H9 (cell line): ENCODE measurements around the gene ADGRB3. TPM values are rescaled to one million over a fixed set of nuclear protein-coding genes. Genes with fewer than 3 reads are reported as not detected.

Source experiments
- DNase-seq: peaks from one replicate; pipeline ENCODE4 v3.0.0-alpha.2; 2017
- H2AFZ ChIP-seq: one replicate; pipeline ENCODE4 v1.6.1; 2013; ENCODE audit warnings: mild to moderate bottlenecking, low read length, control low read depth, moderate library complexity
- H2AK5ac ChIP-seq: 2 replicates; pipeline ENCODE4 v1.6.1; 2013; ENCODE audit warnings: low read length, control low read depth, mixed read lengths; ENCODE audit not compliant: insufficient read length
- H2BK120ac ChIP-seq: one replicate; pipeline ENCODE4 v1.6.1; 2013; ENCODE audit warnings: low read depth, mild to moderate bottlenecking, low read length, control low read depth, inconsistent platforms; ENCODE audit not compliant: poor library complexity, severe bottlenecking
- H2BK12ac ChIP-seq: 2 replicates; pipeline ENCODE4 v1.6.1; 2013; ENCODE audit warnings: low read length, control low read depth, mixed read lengths, low read depth; ENCODE audit not compliant: insufficient read length
- H2BK15ac ChIP-seq: 2 replicates; pipeline ENCODE4 v1.6.1; 2013; ENCODE audit warnings: low read depth, low read length, control low read depth
- H2BK20ac ChIP-seq: one replicate; pipeline ENCODE4 v1.6.1; 2013; ENCODE audit warnings: low read depth, mild to moderate bottlenecking, low read length, control low read depth, inconsistent platforms; ENCODE audit not compliant: poor library complexity, severe bottlenecking
- H2BK5ac ChIP-seq: 2 replicates; pipeline ENCODE4 v1.6.1; 2013; ENCODE audit warnings: low read length, control low read depth, mixed read lengths; ENCODE audit not compliant: insufficient read length
- H3K14ac ChIP-seq: 2 replicates; pipeline ENCODE4 v1.6.1; 2013; ENCODE audit warnings: low read length, control low read depth; ENCODE audit not compliant: insufficient read depth
- H3K18ac ChIP-seq: 2 replicates; pipeline ENCODE4 v1.6.1; 2013; ENCODE audit warnings: low read depth, mild to moderate bottlenecking, mixed read lengths, low read length, control low read depth; ENCODE audit not compliant: insufficient read length
- H3K23ac ChIP-seq: 2 replicates; pipeline ENCODE4 v1.6.1; 2013; ENCODE audit warnings: low read length, control low read depth, mixed read lengths, low read depth; ENCODE audit not compliant: insufficient read length
- H3K23me2 ChIP-seq: 2 replicates; pipeline ENCODE4 v1.6.1; 2013; ENCODE audit warnings: low read depth, mild to moderate bottlenecking, mixed read lengths, low read length, control low read depth; ENCODE audit not compliant: insufficient read length, poor library complexity, severe bottlenecking
- H3K27ac ChIP-seq: 2 replicates; pipeline ENCODE4 v1.5.1; 2013; ENCODE audit warnings: low read length, control low read depth, mixed read lengths, low read depth; ENCODE audit not compliant: insufficient read length
- H3K27me3 ChIP-seq: 2 replicates; pipeline ENCODE4 v1.6.1; 2013; ENCODE audit warnings: low read length, control low read depth, inconsistent platforms; ENCODE audit not compliant: insufficient read depth
- H3K4ac ChIP-seq: 2 replicates; pipeline ENCODE4 v1.6.1; 2013; ENCODE audit warnings: low read depth, mild to moderate bottlenecking, control low read depth, inconsistent platforms, low read length, moderate library complexity
- H3K4me1 ChIP-seq: 2 replicates; pipeline ENCODE4 v1.6.1; 2013; ENCODE audit warnings: low read length, control low read depth, inconsistent platforms; ENCODE audit not compliant: insufficient read depth
- H3K4me2 ChIP-seq: 2 replicates; pipeline ENCODE4 v1.6.1; 2013; ENCODE audit warnings: low read length, control low read depth, mixed read lengths; ENCODE audit not compliant: insufficient read length, insufficient read depth
- H3K56ac ChIP-seq: 2 replicates; pipeline ENCODE4 v1.6.1; 2013; ENCODE audit warnings: low read depth, mild to moderate bottlenecking, mixed read lengths, low read length, control low read depth; ENCODE audit not compliant: insufficient read length
- H3K79me1 ChIP-seq: 2 replicates; pipeline ENCODE4 v1.6.1; 2013; ENCODE audit warnings: low read depth, mild to moderate bottlenecking, moderate library complexity, low read length, control low read depth, inconsistent platforms; ENCODE audit not compliant: insufficient read depth, poor library complexity, severe bottlenecking
- H3K79me2 ChIP-seq: 2 replicates; pipeline ENCODE4 v1.6.1; 2013; ENCODE audit warnings: low read length, control low read depth, inconsistent platforms; ENCODE audit not compliant: insufficient read depth
- H3K9ac ChIP-seq: 2 replicates; pipeline ENCODE4 v1.6.1; 2013; ENCODE audit warnings: low read length, control low read depth, mixed read lengths; ENCODE audit not compliant: insufficient read length; ENCODE audit errors: extremely low read depth
- H3K9me3 ChIP-seq: one replicate; pipeline ENCODE4 v1.6.1; 2013; ENCODE audit warnings: low read depth, low read length, inconsistent platforms; ENCODE audit not compliant: control insufficient read depth
- H3T11ph ChIP-seq: one replicate; pipeline ENCODE4 v1.6.1; 2013; ENCODE audit warnings: mild to moderate bottlenecking, low read length, control low read depth, inconsistent platforms
- H4K20me1 ChIP-seq: one replicate; pipeline ENCODE4 v1.6.1; 2013; ENCODE audit not compliant: control insufficient read depth, insufficient read length, insufficient read depth
- H4K5ac ChIP-seq: 2 replicates; pipeline ENCODE4 v1.6.1; 2013; ENCODE audit warnings: low read depth, mild to moderate bottlenecking, mixed read lengths, low read length, control low read depth; ENCODE audit not compliant: insufficient read length
- H4K8ac ChIP-seq: replicated peaks from 2 replicates; pipeline ENCODE4 v1.6.1; 2013; ENCODE audit warnings: low read length, control low read depth, mixed read lengths, low read depth; ENCODE audit not compliant: insufficient read length
- H4K91ac ChIP-seq: 2 replicates; pipeline ENCODE4 v1.6.1; 2013; ENCODE audit warnings: low read depth, mild to moderate bottlenecking, moderate library complexity, mixed read lengths, low read length, control low read depth; ENCODE audit not compliant: insufficient read length
- H3K27ac Mint-ChIP-seq, 3 experiments: 2 replicates in 2 of 3; 3 replicates in 1 of 3; pipeline ENCODE4 v1.8.0; 2020 to 2021; ENCODE audit warnings: mixed read lengths in 3 of 3, mild to moderate bottlenecking in 1 of 3, moderate library complexity in 1 of 3
- H3K27me3 Mint-ChIP-seq: 2 replicates; pipeline ENCODE4 v1.8.0; 2021; ENCODE audit warnings: low read depth, mild to moderate bottlenecking, moderate library complexity, mixed read lengths
- H3K36me3 Mint-ChIP-seq, 3 experiments: 2 replicates in 2 of 3; 3 replicates in 1 of 3; pipeline ENCODE4 v1.8.0; 2020 to 2021; ENCODE audit warnings: low read depth in 3 of 3, mixed read lengths in 3 of 3; ENCODE audit not compliant: insufficient read depth in 1 of 3
- H3K4me1 Mint-ChIP-seq, 2 experiments: 2 replicates each; pipeline ENCODE4 v1.8.0; 2020; ENCODE audit warnings: mixed read lengths in 2 of 2
- H3K4me3 Mint-ChIP-seq, 2 experiments: 2 replicates in 1 of 2; 3 replicates in 1 of 2; pipeline ENCODE4 v1.8.0; 2020 to 2021; ENCODE audit warnings: mild to moderate bottlenecking in 2 of 2, mixed read lengths in 2 of 2, moderate library complexity in 1 of 2
- H3K9me3 Mint-ChIP-seq, 2 experiments: 2 replicates in 1 of 2; 3 replicates in 1 of 2; pipeline ENCODE4 v1.8.0; 2020; ENCODE audit warnings: mild to moderate bottlenecking in 2 of 2, mixed read lengths in 2 of 2, moderate library complexity in 1 of 2
- CTCF ChIP-seq: fragments of 200-600 bp; sonication (generic); conservative IDR thresholded peaks from 3 replicates; pipeline ENCODE4 v1.8.0; 2021; ENCODE audit warnings: antibody characterized with exemption, mild to moderate bottlenecking
- WGBS: extraction: QIAGEN DNeasy Blood & Tissue Kit; methylation state at CpG from one replicate; pipeline ENCODE4 v1.1.7; 2013; ENCODE audit warnings: missing lambda C conversion rate, low lambda C conversion rate, mixed read lengths; ENCODE audit not compliant: insufficient read length; ENCODE audit errors: extremely low coverage; 5-methylcytosine and 5-hydroxymethylcytosine counted together
- total RNA-seq: library from RNA; stranded (reverse); gene quantifications from 2 replicates; pipeline ENCODE4 v1.2.1, GENCODE V29; 2021

The ADGRB3 gene
- total RNA-seq, 1 experiment from 2014 or later: 0.37 TPM

GRCh38 chr6:69069881-69070280, 434.8 kb downstream of the ADGRB3 start:
- no peak overlapping the region for H3K23ac ChIP-seq
- no peak for TF ChIP-seq CTCF

More at GRCh38 chr6:69069881-69070280, 434.8 kb downstream of the ADGRB3 start:
- Histone ChIP-seq H4K8ac (no peak overlapping the region), H3T11ph (no peak overlapping the region), H3K18ac (no peak overlapping the region), H3K4me2 (no peak overlapping the region), H3K14ac (no peak overlapping the region), H3K27ac (no peak overlapping the region), H3K27me3 (no peaks in the 10 kb centered on the region), H2BK120ac (no peak overlapping the region), H3K4me1 (no peaks in the 10 kb centered on the region), H3K9ac (no peak overlapping the region), H4K20me1 (no peaks in the 10 kb centered on the region), H3K4ac (no peak overlapping the region), H4K91ac (no peak overlapping the region), H2BK15ac (no peak overlapping the region), H2BK5ac (no peak overlapping the region), H2AFZ (no peak overlapping the region), H3K56ac (no peak overlapping the region), H3K23me2 (no peaks in the 10 kb centered on the region), H3K79me1 (no peaks in the 10 kb centered on the region), H3K9me3 (no peaks in the 10 kb centered on the region), H2BK12ac (no peak overlapping the region), H3K79me2 (no peaks in the 10 kb centered on the region), H4K5ac (no peak overlapping the region), H2AK5ac (no peak overlapping the region), H2BK20ac (no peak overlapping the region)
- no peaks in the 10 kb centered on the region for H3K4me1 Mint-ChIP-seq
- H3K4me3 Mint-ChIP-seq: no peak overlapping the region
- DNase-seq: no peak
- no peaks in the 10 kb centered on the region for H3K9me3 Mint-ChIP-seq
- no peaks in the 10 kb centered on the region for H3K36me3 Mint-ChIP-seq
- H3K27ac Mint-ChIP-seq: no peak overlapping the region
- H3K27me3 Mint-ChIP-seq: no peaks in the 10 kb centered on the region
- no CpG with 5 or more reads among the region's 1 CpG for WGBS
